Sigmoid colon (tissue), 7 donors: ENCODE data around the gene MPZL1. TPM values are rescaled to one million over a fixed set of nuclear protein-coding genes. Genes with fewer than 3 reads are reported as not detected.

Experiments
- DNase-seq: peaks from one replicate; pipeline ENCODE4 v3.0.0-alpha.2; 2019
- H3K27ac ChIP-seq, 4 donors: fragments of 200-600 bp; sonication (generic); one replicate each; pipeline ENCODE4 v1.5.1; 2016 to 2019; ENCODE audit warnings: mild to moderate bottlenecking in 1 of 4
- H3K27me3 ChIP-seq, 3 donors: fragments of 200-600 bp; sonication (generic); one replicate each; pipeline ENCODE4 v1.5.1; 2019; ENCODE audit warnings: mild to moderate bottlenecking in 1 of 3
- H3K36me3 ChIP-seq, 4 donors: fragments of 200-600 bp; sonication (generic); one replicate each; pipeline ENCODE4 v1.5.1; 2016 to 2019
- H3K4me1 ChIP-seq, 4 donors: fragments of 200-600 bp; sonication (generic); one replicate each; pipeline ENCODE4 v1.5.1; 2017 to 2019
- H3K4me3 ChIP-seq, 4 donors: fragments of 200-600 bp; sonication (generic); one replicate each; pipeline ENCODE4 v1.5.1; 2017 to 2019; ENCODE audit warnings: mild to moderate bottlenecking in 2 of 4, moderate library complexity in 1 of 4
- H3K9me3 ChIP-seq, 4 donors: fragments of 200-600 bp in 3 of 4; sonication (generic) in 3 of 4; one replicate each; pipeline versions ENCODE4 v1.5.1 to v1.6.1; 2013 to 2019
- CTCF ChIP-seq, 4 experiments: fragments of 450-650 bp in 3 of 4; fragments of 200-600 bp in 1 of 4; IDR thresholded peaks; one replicate each; pipeline ENCODE4 v1.5.1; 2016 to 2019; ENCODE audit warnings: antibody characterized with exemption in 4 of 4, mild to moderate bottlenecking in 3 of 4, moderate library complexity in 2 of 4
- EP300 ChIP-seq, 4 donors: sonication (generic); formaldehyde crosslinking; IDR thresholded peaks; one replicate each; pipeline ENCODE4 v1.6.1; 2017; ENCODE audit warnings: antibody characterized with exemption in 4 of 4
- POLR2A ChIP-seq, 2 donors: fragments of 450-650 bp; IDR thresholded peaks; one replicate each; pipeline ENCODE4 v1.6.1; 2016; ENCODE audit warnings: antibody characterized with exemption in 2 of 2, mild to moderate bottlenecking in 2 of 2, moderate library complexity in 2 of 2
- POLR2AphosphoS5 ChIP-seq, 4 donors: sonication (generic); formaldehyde crosslinking; IDR thresholded peaks; one replicate each; pipeline ENCODE4 v1.6.1; 2017; ENCODE audit warnings: antibody characterized with exemption in 4 of 4
- WGBS, 2 donors: extraction: QIAGEN DNeasy Blood & Tissue Kit; methylation state at CpG; one replicate each; pipeline ENCODE4 v1.1.7; 2013; 5-methylcytosine and 5-hydroxymethylcytosine counted together
- intact Hi-C: fragments of 100-400 bp; cut with DNase I; formaldehyde crosslinking; loops from one replicate; pipeline ENCODE4 v1.15.1; 2023
- polyA plus RNA-seq, 3 donors: library from polyadenylated mRNA; stranded (reverse); fragments of 200-250 nt; gene quantifications; one replicate each; pipeline ENCODE4 v1.2.3, GENCODE V29; 2013
- total RNA-seq, 4 donors: library from RNA; depleted of rRNA; stranded (reverse); fragments of >200 nt; gene quantifications; one replicate each; pipeline ENCODE4 v1.1.0, GENCODE V29; 2016
- donor health status: healthy with polysubstance abuse.
- donor health status: Bipolar disorder and iron deficiency.
- donor health status: healthy.

MPZL1 gene
- total and polyA plus RNA-seq, 7 donors: 8.8 to 69.5 (median 52.4) TPM

GRCh38 chr1:167706931-167707877 lies 14.6 kb upstream of the MPZL1 start:
- WGBS, 2 donors: 86 to 89% methylated on average over 10 of the region's 10 CpGs
- intact Hi-C loops: no loop called here
- no peak overlapping the region for H3K4me3 ChIP-seq
- no peaks in the 10 kb centered on the region for H3K36me3 ChIP-seq
- H3K27me3 ChIP-seq: no peaks in the 10 kb centered on the region
- H3K9me3 ChIP-seq: no peaks in the 10 kb centered on the region
- no peak for DNase-seq
- TF ChIP-seq CTCF (IDR thresholded peaks at IDR 0.05) (no peak), EP300 (IDR thresholded peaks at IDR 0.05) (no peak), POLR2A (IDR thresholded peaks at IDR 0.05) (no peak), POLR2AphosphoS5 (IDR thresholded peaks at IDR 0.05) (no peak)
- H3K4me1 ChIP-seq: no peaks in the 10 kb centered on the region
- no peak overlapping the region for H3K27ac ChIP-seq

- Histone ChIP-seq H3K36me3 (no peaks in the 10 kb centered on the region), H3K27me3 (no peaks in the 10 kb centered on the region), H3K4me1 (no peaks in the 10 kb centered on the region), H3K4me3 (no peak overlapping the region), H3K27ac (no peak overlapping the region), H3K9me3 (no peaks in the 10 kb centered on the region)
- DNase-seq: no peak
- no peak for TF ChIP-seq EP300 (IDR thresholded peaks at IDR 0.05)
- no peak for TF ChIP-seq POLR2AphosphoS5 (IDR thresholded peaks at IDR 0.05)
- no peak for TF ChIP-seq CTCF (IDR thresholded peaks at IDR 0.05)
- no peak for TF ChIP-seq POLR2A (IDR thresholded peaks at IDR 0.05)
- 87 to 90% methylated on average over 4 of the region's 4 CpGs for WGBS, 2 donors
- intact Hi-C loops: no loop called here
These were observed 13.8 kb upstream of the MPZL1 start for GRCh38 chr1:167707942-167708341.

DNA sequence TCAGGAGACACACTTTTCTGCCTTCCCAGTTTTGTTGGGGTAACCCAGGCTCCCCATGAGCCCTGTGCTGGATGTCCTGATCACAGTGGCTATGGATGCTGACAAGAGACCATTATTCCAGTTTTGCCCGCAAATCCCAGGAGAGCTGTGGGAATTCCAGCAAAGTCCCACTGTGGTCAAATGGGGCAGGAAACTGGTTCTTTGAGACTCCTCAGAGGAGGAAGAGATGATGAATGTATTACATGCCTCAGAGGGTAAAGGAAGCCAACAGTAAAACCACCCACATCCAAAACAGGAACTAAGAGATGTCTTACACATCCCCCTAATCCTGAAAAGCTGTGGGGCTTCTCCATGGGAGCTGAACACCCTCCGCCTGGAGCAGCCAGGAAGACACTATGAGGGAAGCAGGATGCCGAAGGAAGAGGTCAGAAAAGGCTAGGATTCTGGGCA lies 12.8 kb upstream of the MPZL1 start:
- H3K27ac ChIP-seq: no peak overlapping the region
- H3K4me3 ChIP-seq: no peak overlapping the region
- DNase-seq: no peak
- no peaks in the 10 kb centered on the region for H3K27me3 ChIP-seq
- no peaks in the 10 kb centered on the region for H3K9me3 ChIP-seq
- peaks cover 0 to 10% (median 3%) of the 10 kb centered on the region in 4 donors for H3K4me1 ChIP-seq
- WGBS, 2 donors: 56 to 93% methylated on average over 3 of the region's 3 CpGs
- no peak for TF ChIP-seq CTCF (IDR thresholded peaks at IDR 0.05)
- no peak for TF ChIP-seq EP300 (IDR thresholded peaks at IDR 0.05)
- TF ChIP-seq POLR2A (IDR thresholded peaks at IDR 0.05): no peak
- no peaks in the 10 kb centered on the region for H3K36me3 ChIP-seq
- intact Hi-C loops: no loop called here

DNA sequence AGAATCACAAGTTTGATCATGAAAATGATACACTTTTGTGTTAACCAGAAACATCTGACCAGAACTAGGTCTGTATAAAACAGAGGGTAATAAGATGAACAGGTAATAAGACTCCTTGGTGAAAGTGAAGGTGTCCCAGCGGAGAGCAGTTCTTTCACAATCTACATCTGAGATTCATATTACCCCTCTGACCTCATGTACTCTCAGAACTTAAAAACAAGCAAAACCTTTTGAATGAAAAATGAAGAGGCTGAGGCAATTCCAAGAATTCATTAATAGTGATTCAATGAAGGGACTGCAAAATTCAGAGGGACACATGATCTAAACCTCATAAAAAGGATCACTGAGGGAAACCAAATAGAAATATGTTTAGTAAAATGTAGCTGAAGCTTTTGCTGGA lies 10.9 kb upstream of the MPZL1 start:
- Histone ChIP-seq H3K27ac (peak overlapping the region in 2 of 4 donors; percentile 4 to 46), H3K4me3 (no peak overlapping the region), H3K9me3 (no peaks in the 10 kb centered on the region), H3K4me1 (peaks cover 0 to 17% (median 3%) of the 10 kb centered on the region in 4 donors), H3K36me3 (no peaks in the 10 kb centered on the region), H3K27me3 (no peaks in the 10 kb centered on the region)
- DNase-seq: no peak
- intact Hi-C loops: loop anchor here (10.0 kb wide), 1 partner anchor 374 kb away; no protein-coding TSS in a partner anchor
- WGBS, 2 donors: 90 to 91% methylated on average over 1 of the region's 1 CpG
- TF ChIP-seq CTCF (IDR thresholded peaks at IDR 0.05): no peak
- no peak for TF ChIP-seq POLR2A (IDR thresholded peaks at IDR 0.05)
- no peak for TF ChIP-seq EP300 (IDR thresholded peaks at IDR 0.05)
- TF ChIP-seq POLR2AphosphoS5 (IDR thresholded peaks at IDR 0.05): no peak
